MG63 (cell line): ENCODE measurements around the gene RPS16. TPM values are rescaled to one million over a fixed set of nuclear protein-coding genes. Genes with fewer than 3 reads are reported as not detected.

Source experiments
- DNase-seq: peaks from one replicate; pipeline ENCODE4 v3.0.0-alpha.2; 2020
- H3K27me3 ChIP-seq: fragments of 250-450 bp; sonication (Bioruptor Pico); 2 replicates; pipeline ENCODE4 v1.5.1; 2020; ENCODE audit warnings: mild to moderate bottlenecking, moderate library complexity
- H3K36me3 ChIP-seq: fragments of 250-450 bp; sonication (Bioruptor Pico); 2 replicates; pipeline ENCODE4 v1.5.1; 2020; ENCODE audit warnings: mild to moderate bottlenecking, moderate library complexity
- H3K4me3 ChIP-seq: fragments of 250-450 bp; sonication (Bioruptor Pico); 2 replicates; pipeline ENCODE4 v1.5.1; 2020; ENCODE audit warnings: mild to moderate bottlenecking, moderate library complexity
- H3K9me3 ChIP-seq: fragments of 250-450 bp; sonication (Bioruptor Pico); 2 replicates; pipeline ENCODE4 v1.5.1; 2020; ENCODE audit warnings: mild to moderate bottlenecking, moderate library complexity
- total RNA-seq: library from RNA; depleted of rRNA; stranded (reverse); fragments of >200 nt; shearing (Covaris generic); gene quantifications from 2 replicates; pipeline ENCODE4 v1.2.3, GENCODE V29; 2014; ENCODE audit warnings: low replicate concordance

RPS16 gene
- total RNA-seq, 1 experiment from 2014 or later, result 97.8 TPM

DNA sequence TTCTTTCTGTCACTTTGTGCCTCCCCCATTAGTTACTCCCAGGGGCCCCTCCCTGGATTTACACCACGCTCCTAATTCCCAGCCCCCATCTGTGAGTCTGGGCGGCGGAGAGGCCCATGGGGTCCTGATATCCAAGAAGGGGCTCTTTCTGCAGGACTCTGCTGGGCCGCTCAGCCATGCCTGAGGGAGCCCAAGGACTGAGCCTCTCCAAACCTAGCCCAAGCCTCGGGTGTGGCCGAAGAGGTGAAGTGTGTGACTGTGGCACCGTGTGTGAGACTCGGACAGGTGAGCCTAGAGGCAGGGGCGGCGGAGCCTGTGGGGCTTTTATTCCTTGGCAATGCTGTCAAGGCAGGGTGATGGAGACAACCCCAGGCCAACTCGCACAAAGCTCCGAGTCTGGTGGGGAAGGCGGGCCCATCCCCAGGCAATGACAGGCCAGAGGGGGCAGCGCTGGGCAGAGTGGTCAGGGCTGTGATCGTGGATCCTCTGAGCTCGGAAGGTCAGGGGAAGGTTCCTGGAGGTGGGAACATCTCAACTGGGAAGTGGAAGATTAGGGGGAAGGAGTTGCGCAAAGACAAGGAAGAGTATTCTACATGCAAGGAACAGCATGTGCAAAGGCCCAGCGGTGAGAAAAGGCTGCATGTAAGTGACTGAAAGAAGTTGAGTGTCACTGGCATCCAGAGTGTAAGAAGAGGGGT lies 21.7 kb downstream of the RPS16 start:
- DNase-seq, result peak; percentile 30
- Histone ChIP-seq H3K27me3 (no peaks in the 10 kb centered on the region), H3K36me3 (peaks cover 4% of the 10 kb centered on the region), H3K9me3 (no peaks in the 10 kb centered on the region), H3K4me3 (peak overlapping the region; percentile 95)

DNA sequence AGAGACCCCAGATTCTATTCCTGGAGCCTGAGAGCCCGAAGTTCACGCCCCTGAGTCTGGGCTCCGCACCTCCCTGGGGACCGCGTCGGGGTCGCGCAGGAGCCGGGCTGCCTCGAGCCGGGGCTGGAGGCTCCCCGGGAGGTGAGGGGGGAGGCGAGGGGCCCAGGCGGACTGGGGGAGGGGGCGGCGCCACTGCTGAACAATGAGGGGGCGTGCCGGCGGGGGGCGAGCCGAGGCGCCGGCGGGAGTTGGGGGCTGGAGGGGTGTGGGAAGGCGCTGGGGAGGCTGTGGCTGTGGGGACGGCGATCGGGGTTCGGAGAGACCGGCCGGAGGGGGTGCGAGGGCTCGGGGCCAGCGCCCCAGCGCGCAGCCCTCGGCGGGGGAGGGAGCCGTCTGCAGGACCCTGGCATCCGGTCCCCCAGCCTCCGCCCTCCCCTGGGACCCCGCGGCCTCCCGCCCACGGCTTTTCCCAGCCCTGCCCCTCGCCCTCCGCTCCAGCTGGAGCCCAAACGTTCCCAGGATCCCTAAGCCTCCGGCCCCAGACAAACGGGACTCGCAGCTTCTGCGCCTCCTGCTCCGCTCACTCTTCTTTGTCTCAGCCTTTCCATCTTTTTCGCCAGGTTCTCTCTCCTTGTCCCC lies 22.4 kb downstream of the RPS16 start:
- DNase-seq, result peak; percentile 64
- H3K36me3 ChIP-seq, result peaks cover 7% of the 10 kb centered on the region
- H3K27me3 ChIP-seq, result no peaks in the 10 kb centered on the region
- no peaks in the 10 kb centered on the region for H3K9me3 ChIP-seq
- H3K4me3 ChIP-seq, result peak overlapping the region; percentile 95

DNA sequence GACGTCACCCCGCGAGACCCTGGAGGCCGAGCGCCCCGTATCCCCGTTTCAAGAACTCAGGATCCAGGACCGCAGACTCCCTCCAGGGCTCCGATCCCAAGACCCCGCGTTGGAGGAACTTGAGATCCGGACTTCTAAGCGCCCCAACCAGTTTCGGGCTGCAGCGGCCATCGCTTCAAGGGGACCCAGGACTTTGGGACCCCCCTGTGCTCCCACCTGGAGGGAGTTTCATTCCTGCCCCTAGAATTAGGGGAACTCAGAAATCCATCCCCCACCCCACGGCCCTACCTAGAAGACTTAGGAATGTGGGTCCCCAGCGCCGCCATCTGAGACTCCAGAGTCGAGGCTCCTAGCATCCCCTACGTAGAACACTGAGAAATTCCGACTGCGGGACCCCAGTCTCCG lies 22.9 kb downstream of the RPS16 start:
- H3K4me3 ChIP-seq, result peak overlapping the region; percentile 95
- no peaks in the 10 kb centered on the region for H3K27me3 ChIP-seq
- DNase-seq, result no peak
- peaks cover 12% of the 10 kb centered on the region for H3K36me3 ChIP-seq
- H3K9me3 ChIP-seq, result no peaks in the 10 kb centered on the region

DNA sequence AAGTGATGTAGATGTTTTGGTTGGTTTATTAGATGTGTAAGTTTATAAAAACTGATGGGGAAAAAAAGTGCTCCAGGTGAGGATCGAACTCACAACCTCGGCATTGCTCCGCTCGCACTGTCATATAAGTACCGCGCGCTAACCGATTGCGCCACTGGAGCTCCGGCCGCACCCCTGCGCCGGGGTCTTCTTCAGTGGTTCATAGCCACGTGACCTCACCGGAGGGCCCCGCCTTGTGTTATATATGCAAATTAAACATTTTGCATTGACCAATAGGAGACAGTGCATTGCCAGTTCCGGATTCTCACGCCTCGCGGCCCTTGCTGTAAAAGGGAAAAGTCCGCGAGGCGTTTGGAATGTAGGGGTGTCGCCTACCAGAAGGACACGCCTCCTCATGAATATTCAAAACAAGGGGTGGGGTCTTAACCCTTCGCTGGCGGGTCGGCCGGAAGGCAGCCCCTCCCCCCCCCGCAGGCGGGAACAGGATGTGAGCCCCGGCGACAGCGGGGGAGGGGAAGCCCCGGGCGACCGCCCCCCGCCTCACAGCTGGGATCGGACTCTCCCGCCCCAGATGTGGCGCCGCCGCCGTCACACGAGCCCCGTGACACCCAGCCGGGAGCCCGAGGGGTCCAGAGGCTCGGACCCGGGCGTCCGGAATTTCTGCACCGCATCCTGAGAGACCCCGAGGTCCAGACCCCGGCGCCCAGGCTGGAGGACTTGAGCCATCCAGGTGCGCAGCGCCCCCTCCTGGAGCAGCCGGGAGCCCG lies 23.5 kb downstream of the RPS16 start, which contains the start of gene PLEKHG2:
TSS of gene PLEKHG2 (plus strand) at position 570 of the 767 bp plus-strand sequence. CDS start 1,418 bp downstream, outside the sequence.
- Histone ChIP-seq H3K36me3 (peaks cover 16% of the 10 kb centered on the region), H3K4me3 (peak within 1 kb of the TSS; percentile 95), H3K27me3 (no peaks in the 10 kb centered on the region), H3K9me3 (no peaks in the 10 kb centered on the region)
- peak; percentile 97 for DNase-seq

DNA sequence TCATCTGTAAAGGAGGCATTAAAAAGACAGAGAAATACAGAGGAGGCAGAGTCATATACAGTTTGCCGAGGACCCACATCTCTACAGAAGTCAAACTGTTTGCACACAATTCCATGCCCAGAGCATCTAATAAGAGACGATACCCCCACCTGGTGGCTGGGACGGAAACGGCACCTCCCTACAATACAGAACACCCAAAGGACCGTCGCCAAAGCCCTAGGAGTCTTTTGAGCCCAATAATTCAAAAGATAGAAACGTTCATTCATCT lies 24.0 kb downstream of the RPS16 start:
- peak overlapping the region; percentile 95 for H3K4me3 ChIP-seq
- H3K36me3 ChIP-seq, result peaks cover 21% of the 10 kb centered on the region
- DNase-seq, result peak; percentile 85
- no peaks in the 10 kb centered on the region for H3K9me3 ChIP-seq
- no peaks in the 10 kb centered on the region for H3K27me3 ChIP-seq

DNA sequence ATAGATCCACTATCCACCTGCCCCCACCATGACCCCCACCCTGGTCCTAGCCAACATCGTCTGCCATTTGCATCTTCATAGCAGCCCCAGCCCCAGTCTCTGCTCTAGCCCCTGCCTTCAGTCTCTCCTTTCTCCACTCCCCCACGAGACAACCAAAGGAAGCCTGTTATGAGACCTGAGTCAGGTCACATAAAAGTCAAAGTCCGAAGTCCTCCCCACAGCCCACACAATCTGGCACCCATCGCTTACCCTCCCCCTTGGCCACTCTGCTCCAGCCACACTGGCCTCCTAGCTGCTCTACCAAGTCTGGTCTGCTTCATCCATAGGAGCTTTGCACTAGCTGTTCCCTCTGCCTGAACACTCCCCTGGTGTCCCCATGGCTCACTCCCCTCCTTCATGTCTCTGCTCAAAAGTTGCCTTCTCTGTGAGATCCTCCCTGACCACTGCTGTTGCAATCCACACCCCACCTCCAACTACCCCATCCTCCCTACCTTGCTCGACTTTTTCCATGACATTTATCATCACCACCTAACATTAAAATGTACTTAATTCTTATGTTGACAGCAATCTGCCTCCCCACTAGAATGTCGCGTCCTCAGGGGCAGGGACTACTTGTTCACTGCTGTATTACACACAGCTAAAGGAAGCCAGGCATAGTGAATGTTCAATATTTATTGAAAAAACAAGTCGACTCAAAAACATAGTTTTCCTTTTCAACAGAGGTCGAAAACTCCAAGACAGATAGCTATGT lies 24.5 kb downstream of the RPS16 start:
- Histone ChIP-seq H3K4me3 (peak overlapping the region; percentile 95), H3K9me3 (no peaks in the 10 kb centered on the region), H3K27me3 (no peaks in the 10 kb centered on the region), H3K36me3 (peaks cover 21% of the 10 kb centered on the region)
- DNase-seq, result peak; percentile 40

DNA sequence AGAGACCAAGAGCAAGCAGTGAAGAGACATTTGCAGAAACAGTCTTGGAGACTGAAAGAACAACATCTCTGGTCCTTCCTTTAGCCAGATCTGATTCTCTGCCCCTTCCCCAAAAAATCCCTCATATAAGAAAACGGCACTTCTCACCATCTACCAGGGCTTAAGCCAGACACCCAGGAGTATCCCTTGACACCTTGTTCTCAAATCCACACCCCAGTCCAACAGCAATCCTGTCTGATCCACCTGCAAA lies 25.0 kb downstream of the RPS16 start:
- DNase-seq, result no peak
- no peaks in the 10 kb centered on the region for H3K27me3 ChIP-seq
- peak overlapping the region; percentile 88 for H3K4me3 ChIP-seq
- peaks cover 21% of the 10 kb centered on the region for H3K36me3 ChIP-seq
- no peaks in the 10 kb centered on the region for H3K9me3 ChIP-seq

DNA sequence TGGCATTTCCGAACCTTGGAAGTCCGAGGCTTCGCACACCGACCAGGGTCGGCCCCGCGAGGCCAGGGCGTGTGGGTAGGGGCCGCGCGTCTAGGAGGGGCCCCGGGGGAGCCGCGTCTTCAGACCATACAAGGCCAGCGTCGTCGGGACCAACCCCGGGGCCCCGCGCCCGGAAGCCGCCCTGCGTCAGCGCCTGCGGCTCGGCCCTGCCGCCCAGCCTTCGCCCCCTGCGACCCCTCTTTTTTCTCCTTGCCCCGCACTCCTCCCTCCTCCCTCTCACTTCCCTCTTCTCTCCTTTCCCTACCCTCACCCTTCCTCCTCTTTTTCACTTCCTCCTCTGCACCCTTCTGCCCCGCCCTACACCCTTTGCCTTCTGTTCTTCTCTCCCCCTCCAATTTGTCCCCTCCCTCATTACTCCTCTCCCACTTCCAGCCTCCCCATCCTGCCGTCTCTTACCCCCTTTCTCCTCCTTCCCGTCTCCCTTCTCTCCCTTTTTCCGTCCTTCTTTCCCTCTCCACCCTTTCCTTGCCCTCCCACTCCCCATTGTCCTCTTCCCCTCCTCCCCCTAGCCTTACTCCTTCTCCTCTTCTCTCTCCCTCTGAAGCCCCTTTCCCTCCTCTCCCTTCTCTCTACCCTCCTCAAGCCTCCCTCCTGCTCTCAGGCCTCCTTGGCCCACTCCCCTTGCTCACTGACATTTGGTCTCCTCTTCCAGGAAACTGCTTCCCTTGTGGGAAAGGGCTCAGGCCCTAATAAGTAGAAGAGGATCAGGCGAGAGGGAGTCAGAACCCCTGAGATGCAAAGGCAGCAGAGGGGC lies 25.5 kb downstream of the RPS16 start:
- peak overlapping the region; percentile 88 for H3K4me3 ChIP-seq
- peaks cover 21% of the 10 kb centered on the region for H3K36me3 ChIP-seq
- DNase-seq, result peak; percentile 64
- no peaks in the 10 kb centered on the region for H3K9me3 ChIP-seq
- H3K27me3 ChIP-seq, result no peaks in the 10 kb centered on the region

DNA sequence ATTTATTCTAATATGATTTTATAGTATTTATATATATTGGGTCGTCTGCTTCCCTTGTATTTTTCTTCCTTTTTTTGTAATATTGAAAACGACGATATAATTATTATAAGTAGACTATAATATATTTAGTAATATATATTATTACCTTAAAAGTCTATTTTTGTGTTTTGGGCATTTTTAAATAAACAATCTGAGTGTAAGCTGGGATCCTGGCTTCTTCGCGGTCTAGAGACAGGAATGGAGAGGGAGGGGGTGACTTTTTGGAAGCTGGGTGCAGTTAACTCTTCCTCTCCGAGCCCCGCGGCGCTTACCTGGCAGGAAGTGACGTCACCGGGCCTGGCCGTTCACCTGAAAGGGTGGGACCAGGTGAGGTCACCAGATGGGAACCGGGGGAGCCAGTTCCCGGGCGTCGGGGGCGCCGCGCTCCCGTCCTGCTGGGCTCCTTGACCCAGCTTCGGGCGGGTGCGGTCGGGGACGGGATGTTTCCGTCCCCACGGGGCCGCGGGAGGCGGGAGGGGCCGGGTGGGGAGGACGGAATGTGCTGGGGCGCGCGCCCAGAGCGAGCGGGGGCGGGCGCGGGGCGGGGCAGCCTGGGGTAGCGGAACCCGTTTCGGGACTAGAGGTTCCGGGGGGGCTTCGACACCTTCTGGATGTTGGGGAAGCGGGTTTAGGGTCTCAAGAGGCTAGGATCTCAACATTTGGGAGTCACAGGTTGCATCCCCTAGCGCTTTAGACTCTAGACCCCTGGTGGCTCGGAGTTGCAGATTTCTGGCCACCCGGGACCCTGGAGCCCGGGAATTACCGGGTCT lies 26.3 kb downstream of the RPS16 start:
- DNase-seq, result peak; percentile 85
- no peaks in the 10 kb centered on the region for H3K9me3 ChIP-seq
- H3K36me3 ChIP-seq, result peaks cover 21% of the 10 kb centered on the region
- peak overlapping the region; percentile 88 for H3K4me3 ChIP-seq
- no peaks in the 10 kb centered on the region for H3K27me3 ChIP-seq

DNA sequence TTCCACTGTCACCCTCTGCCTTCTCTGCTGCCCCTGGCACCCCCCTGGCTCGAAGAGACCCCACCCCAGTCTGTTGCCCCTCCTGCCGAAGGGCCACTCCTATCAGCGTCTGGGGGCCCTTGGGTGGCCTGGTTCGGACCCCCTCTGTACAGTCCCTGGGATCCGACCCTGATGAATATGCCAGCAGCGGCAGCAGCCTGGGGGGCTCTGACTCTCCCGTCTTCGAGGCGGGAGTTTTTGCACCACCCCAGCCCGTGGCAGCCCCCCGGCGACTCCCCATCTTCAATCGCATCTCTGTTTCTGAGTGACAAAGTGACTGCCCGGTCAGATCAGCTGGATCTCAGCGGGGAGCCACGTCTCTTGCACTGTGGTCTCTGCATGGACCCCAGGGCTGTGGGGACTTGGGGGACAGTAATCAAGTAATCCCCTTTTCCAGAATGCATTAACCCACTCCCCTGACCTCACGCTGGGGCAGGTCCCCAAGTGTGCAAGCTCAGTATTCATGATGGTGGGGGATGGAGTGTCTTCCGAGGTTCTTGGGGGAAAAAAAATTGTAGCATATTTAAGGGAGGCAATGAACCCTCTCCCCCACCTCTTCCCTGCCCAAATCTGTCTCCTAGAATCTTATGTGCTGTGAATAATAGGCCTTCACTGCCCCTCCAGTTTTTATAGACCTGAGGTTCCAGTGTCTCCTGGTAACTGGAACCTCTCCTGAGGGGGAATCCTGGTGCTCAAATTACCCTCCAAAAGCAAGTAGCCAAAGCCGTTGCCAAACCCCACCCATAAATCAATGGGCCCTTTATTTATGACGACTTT lies 27.1 kb downstream of the RPS16 start:
- Histone ChIP-seq H3K27me3 (no peaks in the 10 kb centered on the region), H3K36me3 (peaks cover 21% of the 10 kb centered on the region), H3K9me3 (no peaks in the 10 kb centered on the region), H3K4me3 (peak overlapping the region; percentile 88)
- DNase-seq, result peak; percentile 49

DNA sequence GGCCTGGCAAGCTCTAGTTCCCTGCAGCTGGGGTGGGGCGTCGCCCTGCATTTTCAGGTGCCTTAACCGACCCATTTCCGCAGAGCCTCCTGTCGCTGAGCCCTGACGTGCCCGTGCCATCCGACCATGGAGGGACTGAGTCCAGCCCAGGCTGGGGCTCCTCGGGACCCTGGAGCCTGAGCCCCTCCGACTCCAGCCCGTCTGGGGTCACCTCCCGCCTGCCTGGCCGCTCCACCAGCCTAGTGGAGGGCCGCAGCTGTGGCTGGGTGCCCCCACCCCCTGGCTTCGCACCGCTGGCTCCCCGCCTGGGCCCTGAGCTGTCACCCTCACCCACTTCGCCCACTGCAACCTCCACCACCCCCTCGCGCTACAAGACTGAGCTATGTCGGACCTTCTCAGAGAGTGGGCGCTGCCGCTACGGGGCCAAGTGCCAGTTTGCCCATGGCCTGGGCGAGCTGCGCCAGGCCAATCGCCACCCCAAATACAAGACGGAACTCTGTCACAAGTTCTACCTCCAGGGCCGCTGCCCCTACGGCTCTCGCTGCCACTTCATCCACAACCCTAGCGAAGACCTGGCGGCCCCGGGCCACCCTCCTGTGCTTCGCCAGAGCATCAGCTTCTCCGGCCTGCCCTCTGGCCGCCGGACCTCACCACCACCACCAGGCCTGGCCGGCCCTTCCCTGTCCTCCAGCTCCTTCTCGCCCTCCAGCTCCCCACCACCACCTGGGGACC lies 27.9 kb downstream of the RPS16 start:
- H3K4me3 ChIP-seq, result peak overlapping the region; percentile 88
- H3K27me3 ChIP-seq, result no peaks in the 10 kb centered on the region
- H3K9me3 ChIP-seq, result no peaks in the 10 kb centered on the region
- H3K36me3 ChIP-seq, result peaks cover 21% of the 10 kb centered on the region
- DNase-seq, result peak; percentile 30

DNA sequence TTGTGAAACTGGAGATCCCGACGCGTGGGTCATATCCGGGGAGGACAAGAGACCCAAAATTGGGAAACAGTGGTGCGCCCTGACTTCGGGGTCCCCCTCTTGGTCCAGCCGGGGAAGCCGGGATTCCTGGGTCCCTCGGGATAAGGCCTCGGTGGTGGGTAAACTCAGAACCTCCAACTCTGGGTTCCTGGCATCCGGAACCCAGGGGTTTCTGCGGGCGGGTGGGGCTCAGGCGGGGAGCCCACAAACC lies 28.4 kb downstream of the RPS16 start:
- no peak for DNase-seq
- Histone ChIP-seq H3K27me3 (no peaks in the 10 kb centered on the region), H3K36me3 (peaks cover 21% of the 10 kb centered on the region), H3K4me3 (peak overlapping the region; percentile 88), H3K9me3 (no peaks in the 10 kb centered on the region)

DNA sequence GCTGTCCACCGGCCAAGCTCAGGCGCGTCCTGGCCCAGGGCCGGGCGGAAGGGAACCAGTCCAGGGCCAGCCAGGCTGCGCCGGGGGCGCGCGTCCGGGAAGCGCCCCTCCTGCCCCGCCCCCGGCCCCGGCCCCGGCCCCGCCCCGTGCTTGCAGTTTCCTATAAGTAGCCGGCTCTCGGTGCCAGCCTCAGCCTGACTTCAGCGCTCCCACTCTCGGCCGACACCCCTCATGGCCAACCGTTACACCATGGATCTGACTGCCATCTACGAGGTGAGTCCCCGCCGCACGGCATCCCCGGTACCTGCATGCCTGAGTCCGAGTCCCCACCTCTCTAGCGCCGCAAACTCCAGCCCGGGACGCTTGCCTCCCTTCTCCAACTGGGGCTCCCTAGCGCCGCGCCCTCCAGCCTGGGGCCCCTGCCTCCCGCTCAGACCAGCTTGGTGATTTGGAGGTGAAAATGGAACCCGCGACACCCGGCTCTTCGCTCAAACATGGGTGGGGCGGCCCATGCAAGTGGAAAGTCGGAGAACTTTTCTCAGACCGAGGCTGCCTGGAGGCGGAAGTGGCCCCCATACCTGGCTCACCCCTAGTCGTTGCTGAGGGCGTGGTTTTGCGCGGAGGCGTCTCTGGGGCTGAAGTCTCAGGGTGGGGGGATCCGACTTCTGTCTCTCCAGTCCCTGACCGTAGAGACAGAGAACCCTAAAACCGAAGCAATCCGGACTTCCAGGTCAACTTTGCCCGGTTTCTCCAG lies 28.9 kb downstream of the RPS16 start, which contains the start of gene ZFP36:
TSS of gene ZFP36 (plus strand) at position 192 of the 754 bp plus-strand sequence. CDS start at position 250, 58 bp downstream.
- no peaks in the 10 kb centered on the region for H3K9me3 ChIP-seq
- peak; percentile 85 for DNase-seq
- H3K36me3 ChIP-seq, result peaks cover 21% of the 10 kb centered on the region
- peak within 1 kb of the TSS; percentile 88 for H3K4me3 ChIP-seq
- no peaks in the 10 kb centered on the region for H3K27me3 ChIP-seq
